ENCODE data around the gene SLC66A2.
"Not testable (repeated sequence)": the region's sequence is repeated elsewhere in the genome, so short reads cannot be mapped to it uniquely, and the experiment has no call there.

The SLC66A2 gene

DNA sequence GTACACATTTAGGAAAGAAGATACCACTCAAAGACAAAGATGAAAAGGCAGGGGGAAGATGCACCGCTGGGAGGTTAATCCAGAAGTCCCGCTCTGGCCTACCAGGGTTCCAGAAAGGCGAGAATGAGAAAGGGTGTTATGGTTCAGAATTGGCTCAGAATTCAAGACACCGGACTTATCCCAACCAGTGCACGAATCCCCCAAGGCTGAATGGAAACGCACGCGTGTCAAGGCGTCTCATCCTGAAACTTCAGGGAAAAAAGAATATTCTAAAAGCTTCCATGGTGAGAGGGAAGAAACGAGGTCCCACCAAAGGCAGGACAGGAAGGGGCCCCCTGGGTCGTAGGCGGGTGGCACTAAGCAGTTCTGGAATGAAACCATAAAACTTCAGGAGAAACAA, 71.9 kb downstream of the SLC66A2 start:
- no peak for DNase-seq (ENCODE audit: low spot score)

DNA sequence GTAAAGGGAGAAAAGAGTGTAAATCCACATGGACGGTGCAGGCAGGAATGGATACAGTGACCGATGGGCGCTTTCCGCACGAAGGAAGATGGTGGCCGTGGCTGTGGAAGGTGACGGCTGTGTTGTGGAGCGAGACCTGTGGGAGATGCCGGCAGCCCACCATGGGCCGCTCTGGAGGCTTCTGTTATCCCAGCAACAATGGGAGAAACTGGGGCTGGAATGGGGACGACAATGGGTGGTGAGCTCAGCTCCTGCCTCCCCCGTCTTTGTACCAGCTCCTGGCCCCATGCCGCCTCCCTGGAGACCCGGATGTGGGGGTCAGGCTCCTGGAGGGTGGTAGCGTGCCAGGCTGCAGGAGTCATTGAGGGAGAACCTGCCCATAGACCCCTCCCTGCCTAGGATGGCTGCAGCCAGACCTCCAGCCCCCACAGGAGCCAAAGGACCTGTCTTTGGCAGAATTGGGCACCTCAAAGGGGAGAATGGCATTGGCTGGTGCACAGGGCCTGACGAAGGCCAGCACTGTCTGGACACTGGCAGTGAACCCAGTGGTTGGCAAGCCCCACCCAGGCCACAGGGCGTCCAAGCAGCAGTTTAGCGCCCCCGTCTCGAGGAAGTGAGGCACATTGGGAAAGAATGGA, 72.6 kb downstream of the SLC66A2 start:
- no peak for DNase-seq (ENCODE audit: low spot score)

DNA sequence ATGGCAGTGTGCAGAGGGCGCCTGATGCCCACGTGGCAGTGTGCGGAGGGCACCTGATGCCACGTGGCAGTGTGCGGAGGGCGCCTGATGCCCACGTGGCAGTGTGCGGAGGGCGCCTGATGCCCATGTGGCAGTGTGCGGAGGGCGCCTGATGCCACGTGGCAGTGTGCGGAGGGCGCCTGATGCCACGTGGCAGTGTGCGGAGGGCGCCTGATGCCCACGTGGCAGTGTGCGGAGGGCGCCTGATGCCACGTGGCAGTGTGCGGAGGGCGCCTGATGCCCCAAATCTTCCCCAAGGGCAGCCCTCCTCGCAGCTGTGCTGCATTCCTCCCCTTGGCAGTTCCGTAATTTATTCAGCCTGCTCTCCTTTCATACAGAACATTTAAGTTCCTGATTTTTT, 73.2 kb downstream of the SLC66A2 start:
- DNase-seq (ENCODE audit: low spot score): not testable (repeated sequence)

DNA sequence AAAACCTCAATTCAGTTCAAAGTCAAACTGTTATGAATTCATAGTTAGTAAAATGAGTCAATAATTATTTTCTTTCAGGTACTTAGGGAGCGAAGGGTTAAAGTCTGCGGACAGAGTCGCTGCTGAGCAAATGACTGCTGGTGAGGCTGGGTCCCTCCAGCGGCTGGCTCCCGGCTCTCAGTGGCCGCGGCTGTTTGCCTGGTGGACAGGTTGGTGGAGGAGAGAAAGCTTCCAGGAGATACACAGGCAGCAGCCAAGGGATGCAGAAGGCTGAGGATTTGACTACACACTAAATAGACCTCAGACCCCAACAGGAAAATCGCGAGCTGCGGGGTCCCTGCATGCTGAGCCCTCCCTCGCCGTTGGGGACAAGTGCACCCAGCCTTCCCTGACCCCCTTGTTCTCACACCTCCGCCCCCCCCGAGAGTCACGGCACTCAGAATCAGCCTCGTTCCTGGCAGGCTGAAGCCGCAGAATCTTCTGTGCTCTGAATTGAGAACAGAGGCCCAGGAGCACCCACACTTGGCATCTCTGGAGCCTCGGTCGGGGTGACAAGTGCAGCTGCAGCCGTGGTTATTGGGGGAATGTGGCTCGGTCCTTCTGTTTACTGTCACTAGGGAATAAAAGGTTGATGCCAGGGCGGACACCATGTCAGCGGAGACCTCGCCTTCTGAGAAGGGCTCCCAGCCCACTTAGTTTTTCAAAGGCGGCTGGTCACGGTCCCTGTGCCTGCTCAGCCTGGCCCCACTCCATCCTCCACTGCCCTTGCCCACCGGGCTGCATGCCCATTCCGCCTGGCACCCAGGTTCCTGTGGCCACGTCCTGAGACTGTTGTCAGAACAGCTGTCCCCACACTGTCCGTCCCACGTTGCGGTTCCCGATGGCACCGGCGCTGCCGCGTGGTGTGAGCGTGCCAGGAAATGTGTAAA, 74.0 kb downstream of the SLC66A2 start:
- no peak for DNase-seq (ENCODE audit: low spot score)

DNA sequence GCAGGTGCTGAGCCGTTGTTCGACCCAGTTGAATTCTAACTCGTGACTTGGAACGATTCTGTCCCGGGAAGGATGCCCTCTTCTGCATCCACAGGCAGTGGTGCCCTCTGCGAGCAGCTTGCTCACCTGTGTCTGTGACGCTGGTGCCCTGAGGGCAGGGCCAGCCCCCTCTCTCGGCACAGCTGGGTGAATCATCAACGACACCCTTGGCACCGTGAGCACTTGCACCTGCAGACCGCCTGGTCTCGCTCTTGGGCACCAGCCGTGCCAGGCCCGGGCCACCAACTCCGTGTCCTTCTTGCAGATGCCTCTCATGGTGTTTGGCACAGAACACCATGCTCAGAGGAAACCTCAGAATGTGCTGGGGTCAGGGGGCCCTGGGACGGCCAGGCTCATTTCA, 75.0 kb downstream of the SLC66A2 start:
- no peak for DNase-seq (ENCODE audit: low spot score)

DNA sequence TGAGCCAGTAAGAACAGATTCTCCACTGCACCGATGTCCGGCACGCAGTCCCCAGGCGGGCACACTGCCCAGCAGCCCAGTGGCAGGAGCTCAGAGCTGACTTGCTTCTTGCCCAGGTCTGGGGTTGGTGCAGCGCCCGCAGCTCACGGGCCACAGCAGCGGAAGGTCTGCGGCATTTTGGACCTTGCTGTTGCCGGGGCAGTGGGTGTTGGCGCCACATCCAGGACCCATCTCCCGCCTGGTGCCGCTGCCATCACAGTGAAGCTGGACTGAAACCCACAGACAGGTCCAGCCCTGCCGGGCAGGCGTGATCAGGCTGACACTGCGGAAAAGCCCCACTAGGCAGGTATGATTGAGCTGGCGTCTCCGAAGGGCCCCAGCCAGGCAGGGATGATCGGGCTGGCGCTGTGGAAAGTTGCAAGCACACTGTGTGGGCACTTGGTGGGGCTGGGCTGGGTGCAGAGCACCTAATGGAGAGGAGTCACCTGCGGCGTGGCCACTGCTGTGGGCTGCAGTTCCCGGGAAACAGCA, 75.5 kb downstream of the SLC66A2 start:
- DNase-seq (ENCODE audit: low spot score): no peak

DNA sequence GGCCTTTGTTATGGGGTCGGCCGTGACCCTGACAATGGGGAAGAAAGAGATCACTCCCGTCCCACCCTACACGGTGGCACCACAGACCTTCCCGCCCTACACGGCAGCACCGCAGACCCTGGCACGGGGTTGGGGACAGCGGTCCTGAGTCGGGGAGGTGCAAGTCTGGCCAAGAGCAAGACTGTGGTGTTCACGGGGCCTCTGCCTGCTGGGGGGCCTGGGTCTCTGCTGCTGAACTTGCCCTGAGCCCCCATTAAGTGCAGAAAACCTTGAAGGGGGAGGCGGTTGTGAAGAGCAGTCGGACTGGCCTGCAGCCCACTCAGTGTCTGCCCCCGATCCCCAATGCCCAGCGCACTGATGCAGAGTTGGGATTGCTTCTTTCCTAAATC, 75.9 kb downstream of the SLC66A2 start:
- no peak for DNase-seq (ENCODE audit: low spot score)

DNA sequence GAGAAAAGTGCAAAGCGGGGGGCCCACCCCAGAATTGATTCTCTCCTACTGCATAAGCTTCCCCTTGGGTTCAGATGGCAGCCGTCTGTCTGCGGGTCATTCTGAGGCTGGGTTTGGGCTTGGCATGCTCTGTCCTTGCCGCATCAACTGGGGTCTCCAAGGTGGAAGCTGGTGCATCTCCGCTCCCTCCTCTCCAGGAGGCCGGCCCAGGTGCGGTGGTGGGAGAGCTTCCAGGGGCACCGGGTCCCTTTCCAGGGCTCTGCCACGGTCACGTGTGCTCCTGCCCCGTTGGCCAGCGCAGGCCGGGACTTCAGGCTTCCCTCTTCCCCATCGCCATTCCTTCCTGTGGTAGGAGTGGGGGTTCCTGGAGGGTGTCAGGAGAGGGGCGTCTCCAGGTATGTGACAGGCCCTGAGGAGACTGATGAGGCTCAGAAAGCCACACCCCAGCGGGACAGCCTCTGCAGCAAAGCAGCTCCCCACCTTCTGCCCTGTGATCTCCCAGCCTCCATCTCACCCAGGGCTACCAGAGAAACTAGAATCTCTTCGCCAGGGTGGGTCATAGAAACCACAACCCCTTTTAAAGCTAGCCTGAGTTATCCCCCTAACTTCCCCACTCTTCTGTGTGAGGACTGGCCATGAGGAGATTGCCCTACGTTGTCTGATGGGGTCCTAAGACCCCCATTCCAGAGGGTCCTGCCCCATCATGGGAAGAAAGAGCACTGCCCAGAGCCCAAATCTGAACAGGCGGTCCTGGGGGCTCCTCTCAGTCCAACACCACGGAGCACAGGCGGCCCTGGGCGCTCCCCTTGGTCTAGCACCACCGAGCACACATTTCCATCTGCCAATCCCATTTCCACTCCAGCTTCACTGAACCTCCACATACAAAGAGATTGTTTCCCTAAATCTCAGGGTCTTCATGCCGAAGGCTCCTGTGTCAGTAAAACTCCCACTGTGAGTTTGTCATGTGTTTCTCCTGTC, 76.6 kb downstream of the SLC66A2 start:
- no peak for DNase-seq (ENCODE audit: low spot score)

DNA sequence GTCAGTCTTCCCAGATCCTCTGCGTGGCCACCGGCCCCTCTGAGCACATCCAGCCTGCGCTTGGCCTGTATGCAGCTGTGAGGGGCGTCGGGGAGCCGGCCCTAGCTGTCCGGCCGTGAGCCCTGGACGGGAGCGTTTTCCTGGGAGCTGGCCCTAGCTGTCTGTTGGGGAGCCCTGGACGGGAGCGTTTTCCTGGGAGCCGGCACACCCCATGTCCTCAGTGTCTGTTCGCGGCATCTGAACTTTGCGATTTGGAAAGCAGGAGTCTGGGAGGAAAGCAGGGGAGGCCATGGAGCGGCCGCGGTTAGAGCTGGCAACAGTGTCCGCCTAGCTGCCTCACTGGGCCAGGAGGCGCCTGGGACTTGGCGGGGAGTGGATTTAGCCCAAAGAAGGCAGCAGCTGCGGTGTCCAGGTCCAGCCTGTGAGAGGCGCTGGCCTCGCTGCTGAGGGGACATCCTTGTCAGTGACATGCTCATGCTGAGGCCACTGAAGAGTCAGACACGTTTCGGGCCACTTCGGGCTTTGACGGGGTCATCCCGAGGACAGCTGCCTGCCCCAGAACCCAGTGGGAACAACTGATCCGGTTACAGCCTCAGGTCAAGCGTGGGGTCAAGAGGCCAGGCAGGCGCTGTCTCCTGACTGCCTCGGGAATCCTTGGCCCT, 77.9 kb downstream of the SLC66A2 start:
- DNase-seq (ENCODE audit: low spot score): no peak

DNA sequence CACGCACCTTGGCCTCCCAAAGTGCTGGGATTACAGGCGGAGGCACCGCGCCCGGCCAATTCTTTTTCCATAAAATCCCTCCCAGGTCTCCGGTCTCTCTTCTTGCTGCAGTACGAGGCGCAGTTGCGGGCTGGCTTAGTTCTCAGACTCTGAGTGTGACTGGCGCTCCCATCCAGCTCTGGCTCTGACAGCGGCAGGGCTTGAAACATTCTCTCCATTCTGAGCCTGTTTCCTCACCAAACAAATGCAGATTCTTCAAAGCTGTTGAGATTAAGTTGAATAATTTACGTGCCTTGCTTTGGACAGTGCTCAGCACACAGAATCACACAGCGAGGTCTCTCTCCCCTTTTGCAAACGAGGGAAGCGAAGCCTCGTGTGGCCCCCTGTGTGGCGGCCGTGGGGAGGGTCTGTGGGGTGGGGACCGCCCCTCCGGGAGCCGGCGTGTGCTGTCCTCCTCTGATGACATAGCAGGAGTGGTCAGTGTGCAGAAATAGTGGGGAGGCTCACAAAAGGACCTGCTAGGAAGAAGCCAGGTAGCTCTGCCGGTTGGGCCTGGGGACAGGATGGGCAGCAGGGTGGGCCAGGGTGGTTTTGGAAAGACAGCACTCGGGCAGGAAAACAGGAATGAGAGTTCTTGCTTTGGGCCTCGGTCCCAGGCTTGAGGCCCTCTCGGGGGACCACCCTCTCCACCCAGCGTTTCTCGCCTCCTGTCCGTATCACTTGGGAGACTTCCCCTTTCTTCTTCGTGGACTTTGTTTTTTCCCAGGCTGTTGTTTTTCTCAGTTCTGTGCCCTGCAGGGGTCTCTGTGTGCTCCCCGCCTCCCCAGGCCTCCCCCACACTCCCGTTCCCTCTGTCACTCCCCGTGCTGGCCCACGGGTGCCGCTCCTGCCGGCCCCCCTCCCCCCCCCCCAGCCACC, 78.7 kb downstream of the SLC66A2 start:
- no peak for DNase-seq (ENCODE audit: low spot score)

DNA sequence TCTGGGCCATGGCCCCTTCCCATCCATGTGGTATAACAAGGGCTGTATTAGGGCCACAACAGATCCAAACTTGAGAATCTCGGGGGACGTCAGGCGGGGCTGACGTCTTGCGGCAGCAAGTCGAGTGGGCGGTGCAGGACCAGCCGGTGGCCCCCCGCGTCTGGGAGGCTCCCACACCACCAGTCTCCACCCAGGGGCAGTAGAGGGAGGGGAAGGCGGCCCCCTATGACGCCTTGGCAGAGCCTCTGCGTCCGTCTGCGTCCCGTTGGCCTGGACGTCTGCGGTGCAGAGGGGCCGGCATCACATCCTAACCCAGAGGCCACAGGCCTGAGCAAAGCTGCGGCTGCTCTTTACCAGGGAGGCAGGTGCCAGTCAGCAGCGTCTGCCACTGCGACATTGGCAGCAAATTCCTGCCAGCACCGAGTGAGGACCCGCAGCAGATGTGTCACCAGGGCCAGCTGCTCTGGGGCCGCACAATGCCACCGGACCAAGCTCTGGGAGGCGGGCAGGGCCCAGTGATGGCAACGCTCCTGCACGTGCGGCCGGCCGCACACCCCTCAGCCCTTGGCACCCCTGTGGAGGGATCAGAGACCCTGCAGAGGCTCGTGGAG, 79.9 kb downstream of the SLC66A2 start:
- DNase-seq (ENCODE audit: low spot score): no peak

DNA sequence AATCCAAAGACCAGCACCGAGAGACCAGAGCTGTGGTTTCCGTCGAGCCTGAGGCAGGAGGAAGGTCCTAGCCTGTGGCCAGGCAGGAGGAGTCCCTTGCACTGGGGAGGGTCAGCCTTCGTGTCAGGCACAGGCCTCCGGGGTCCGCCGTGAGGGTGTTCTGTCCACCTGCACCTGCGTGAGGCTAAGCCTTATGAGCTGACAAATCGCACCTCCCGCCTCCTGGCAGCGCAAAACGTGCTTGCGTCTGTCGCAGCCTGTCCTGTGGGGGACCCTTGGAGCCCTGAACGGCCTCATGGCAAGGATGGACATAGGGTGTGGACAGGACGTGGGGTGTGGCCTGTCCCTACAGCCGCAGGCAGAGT, 80.4 kb downstream of the SLC66A2 start:
- DNase-seq (ENCODE audit: low spot score): no peak

DNA sequence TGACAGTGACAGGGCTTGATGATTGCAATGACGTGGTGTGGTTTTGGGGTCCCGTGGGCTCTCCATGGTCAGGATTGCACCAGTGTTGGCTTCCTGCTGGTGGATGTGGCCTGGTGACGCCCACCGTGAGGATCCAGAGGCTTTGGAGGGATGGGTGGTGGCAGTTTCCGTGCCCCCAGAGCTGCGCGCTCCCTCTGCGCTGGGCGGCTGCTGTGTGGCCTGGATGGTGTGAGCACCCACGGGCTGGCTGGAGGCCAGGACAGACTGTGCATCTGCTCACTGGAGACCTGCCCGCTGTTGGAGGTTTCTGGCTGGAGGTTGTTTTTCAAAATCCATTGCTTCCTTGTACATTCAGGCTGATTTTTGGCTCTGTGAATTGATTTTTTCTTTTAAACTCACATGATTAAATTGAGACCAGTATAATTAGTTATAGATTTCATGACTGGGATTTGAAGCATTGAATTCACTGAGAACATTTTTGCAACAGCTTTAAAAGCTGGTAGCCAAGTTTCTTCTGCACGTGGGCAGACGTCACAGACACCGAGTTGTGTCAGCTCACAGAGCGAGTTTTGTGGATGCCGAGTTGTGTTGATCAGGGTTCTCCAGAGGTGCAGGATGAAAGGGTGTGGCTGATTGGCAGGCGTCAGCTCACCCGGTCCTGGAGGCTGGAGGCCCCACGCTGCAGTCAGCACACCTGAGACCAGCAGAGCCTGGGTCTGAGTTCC, 81.0 kb downstream of the SLC66A2 start:
- no peak for DNase-seq (ENCODE audit: low spot score)

DNA sequence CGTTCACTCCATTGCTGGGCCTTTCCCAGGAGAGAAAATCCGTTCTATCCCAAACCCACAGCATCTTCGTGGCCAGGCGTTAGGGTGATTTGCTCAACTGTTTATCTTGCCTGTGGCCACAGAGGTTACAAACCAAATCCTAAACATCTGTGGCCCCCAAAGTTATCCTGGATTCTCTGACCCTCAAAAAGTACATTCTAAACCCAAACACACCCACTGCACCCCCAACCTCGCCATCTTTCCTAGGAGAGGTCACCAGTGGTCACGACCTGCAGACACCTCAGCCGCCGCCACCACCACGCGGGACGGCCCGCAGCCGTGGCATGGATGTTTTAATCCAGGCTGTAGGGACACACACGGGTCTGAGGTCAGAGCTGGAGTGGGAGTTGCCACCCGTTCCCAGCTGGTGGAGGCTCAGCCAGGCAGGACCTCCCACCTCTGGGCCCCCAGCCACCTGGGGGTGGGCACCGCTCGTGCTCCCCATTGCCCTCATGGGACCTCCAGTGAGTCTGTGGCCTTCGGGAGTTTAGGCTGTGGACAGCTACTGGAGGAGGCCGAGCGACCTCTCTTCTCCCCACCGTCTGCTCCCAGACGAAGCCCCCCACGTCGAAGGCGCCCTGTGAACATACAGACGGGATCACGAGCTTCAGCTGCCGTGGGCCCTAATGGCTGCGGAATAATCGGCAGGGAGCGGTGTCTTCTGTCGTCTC, 81.7 kb downstream of the SLC66A2 start:
- DNase-seq (ENCODE audit: low spot score): no peak

DNA sequence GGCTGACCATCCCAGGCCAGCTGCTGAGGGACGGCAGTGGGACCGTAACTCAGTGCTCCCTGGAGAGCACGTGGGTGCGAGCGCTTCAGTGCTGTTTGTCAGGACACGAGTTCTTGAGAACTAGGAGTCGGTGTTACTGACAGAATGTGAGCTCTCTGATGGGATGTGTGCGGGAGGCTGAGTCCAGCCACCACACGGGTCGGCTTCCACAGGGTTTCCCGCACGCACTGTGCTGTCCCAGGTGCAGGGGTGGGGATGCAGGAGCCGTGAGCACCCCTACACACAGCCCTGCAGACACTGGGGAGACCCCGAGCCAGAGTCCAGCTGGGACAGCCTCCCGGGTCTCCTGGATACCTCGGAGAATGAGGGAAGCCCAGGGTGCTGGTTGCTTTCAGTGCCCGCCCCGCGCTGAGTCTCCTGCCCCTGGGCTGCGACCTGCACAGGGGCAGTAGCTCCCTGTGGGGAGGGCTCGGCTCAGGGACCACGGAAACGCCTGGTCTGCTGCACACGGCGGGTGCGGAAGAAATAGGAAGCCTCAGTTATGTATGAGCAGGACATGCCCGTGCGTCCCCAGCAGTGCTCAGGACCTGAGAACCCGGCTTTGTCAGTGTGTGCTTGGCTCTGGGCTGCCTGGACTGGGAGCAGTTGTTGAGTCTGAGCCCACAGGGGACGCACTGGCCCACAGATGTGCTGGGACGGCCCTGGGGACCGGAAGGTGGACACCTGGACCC, 82.5 kb downstream of the SLC66A2 start:
- no peak for DNase-seq (ENCODE audit: low spot score)

DNA sequence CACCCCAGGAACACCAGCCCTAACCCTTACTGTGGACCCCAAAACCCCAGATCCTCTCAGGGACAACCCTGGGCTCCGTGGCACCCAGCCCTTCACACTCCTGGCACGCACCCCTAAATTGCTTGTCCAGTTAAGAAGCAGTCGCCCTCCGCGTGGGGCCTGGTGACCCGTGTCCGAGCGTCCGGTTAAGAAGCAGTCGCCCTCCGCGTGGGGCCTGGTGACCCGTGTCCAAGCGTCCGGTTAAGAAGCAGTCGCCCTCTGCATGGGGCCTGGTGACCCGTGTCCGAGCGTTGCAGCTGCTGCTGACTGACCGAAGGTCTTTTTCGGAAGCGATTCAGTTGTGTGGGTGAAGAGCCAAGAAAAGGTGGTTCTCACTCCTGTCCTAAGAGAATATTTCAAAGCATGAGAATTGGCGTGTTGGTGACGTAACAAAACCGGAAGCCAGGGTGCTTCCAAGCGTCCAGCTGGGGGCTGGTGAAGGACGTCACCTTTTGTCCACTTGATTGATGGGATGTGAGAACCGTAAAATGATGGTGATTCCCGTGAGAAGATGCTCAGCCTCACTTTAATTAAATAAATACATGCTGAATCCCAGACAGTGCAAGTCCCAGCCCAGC, 83.2 kb downstream of the SLC66A2 start:
- no peak for DNase-seq (ENCODE audit: low spot score)

DNA sequence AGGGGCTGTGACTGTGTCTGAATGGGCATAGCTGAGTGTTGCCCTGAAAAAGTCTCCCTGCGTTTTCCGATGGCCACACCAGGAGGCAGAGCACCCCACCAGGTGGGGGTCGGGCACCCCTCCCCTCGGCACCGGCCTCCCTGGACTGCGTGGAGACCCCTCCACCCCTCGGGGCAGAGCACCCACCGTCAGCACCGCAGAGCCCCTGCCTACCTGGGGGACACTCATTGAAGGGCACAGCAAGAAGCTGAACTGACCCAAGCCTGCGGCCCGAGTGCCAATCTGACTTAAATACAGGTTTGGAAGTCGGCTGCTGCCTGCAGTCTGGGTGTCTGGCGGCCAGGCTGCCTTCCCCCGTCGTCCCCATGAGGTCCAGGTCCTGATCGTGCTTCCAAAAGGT, 83.8 kb downstream of the SLC66A2 start:
- no peak for DNase-seq (ENCODE audit: low spot score)
